ENCODE data around the gene GOLGA6A.

GOLGA6A gene

DNA sequence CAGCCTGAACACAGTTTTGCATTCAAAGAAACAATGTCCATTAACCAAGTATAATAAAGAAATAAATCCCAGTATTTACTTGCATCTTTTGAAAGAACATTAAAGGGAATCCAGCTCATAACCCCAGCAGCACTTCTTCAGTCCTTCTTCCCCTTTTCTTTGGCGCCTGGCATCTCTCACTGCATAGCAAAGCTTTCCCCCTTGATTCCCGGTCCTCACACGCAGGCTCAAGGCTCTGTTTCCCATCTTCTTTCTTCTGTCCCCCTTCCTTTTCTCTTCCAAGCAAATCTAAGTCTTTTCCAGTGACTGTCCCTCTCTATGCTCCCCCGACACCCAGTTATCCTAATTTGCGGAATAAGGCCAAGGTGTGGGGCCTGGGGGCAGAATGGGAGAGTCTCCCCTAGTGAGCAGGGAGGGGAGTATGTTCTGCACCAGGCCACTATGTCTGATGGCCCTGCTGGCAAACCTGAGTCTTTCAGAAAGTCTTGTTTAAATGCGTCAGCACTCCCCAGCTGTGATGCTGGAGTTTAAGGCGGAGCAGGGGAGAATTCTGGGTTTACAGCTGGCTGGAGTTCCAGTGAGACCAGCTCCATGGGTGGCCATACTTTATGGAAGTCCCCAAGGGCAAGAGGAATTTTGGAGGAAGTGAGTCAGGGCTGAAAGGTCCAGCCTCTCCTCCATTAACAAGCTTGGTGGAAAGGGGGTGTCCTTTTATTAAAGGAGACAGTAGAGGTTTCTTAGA is 42.1 kb downstream of the GOLGA6A start:
- H3K4me1 ChIP-seq (ENCODE audit: insufficient read depth, low read length) = peaks cover 3% of the 10 kb centered on the region
- H3K4me3 ChIP-seq (ENCODE audit: low read length) = no peak overlapping the region
- peak overlapping the region; percentile 21; the same call in 1 of the 2 replicates for H3K27ac ChIP-seq (ENCODE audit: low read depth, low read length)
- H3K27me3 ChIP-seq (ENCODE audit: insufficient read depth, low read length) = no peaks in the 10 kb centered on the region
- H3K9ac ChIP-seq (ENCODE audit: low read depth, low read length) = no peak overlapping the region
- no peaks in the 10 kb centered on the region for H3K9me3 ChIP-seq (ENCODE audit: insufficient read depth, low read depth, low read length)
- WGBS = 64% methylated on average over 7 of the region's 7 CpGs
- H3K36me3 ChIP-seq (ENCODE audit: insufficient read depth, low read length) = no peaks in the 10 kb centered on the region

DNA sequence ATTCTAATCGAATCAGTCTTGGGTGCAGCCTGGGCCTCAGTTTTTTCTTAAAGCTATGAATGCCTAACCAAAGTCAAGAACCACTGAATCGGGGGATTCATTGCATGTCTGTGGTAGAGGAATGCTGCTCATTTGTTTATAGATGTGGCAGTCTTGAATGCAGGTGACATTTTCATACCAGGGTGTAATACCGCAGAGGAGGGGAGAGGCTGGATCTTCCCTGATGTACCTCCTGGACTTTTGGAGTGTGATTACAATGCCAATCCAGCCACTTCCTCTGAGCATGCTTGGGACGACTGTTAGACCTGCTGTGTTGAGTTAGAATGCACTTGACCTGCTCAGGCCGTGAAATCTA is 42.7 kb downstream of the GOLGA6A start:
- Histone ChIP-seq H3K9me3 (ENCODE audit: insufficient read depth, low read depth, low read length) (no peaks in the 10 kb centered on the region), H3K4me1 (ENCODE audit: insufficient read depth, low read length) (peaks cover 3% of the 10 kb centered on the region), H3K9ac (ENCODE audit: low read depth, low read length) (no peak overlapping the region), H3K4me3 (ENCODE audit: low read length) (no peak overlapping the region), H3K27ac (ENCODE audit: low read depth, low read length) (no peak overlapping the region), H3K36me3 (ENCODE audit: insufficient read depth, low read length) (peaks cover 4% of the 10 kb centered on the region; the same call in 1 of the 2 replicates), H3K27me3 (ENCODE audit: insufficient read depth, low read length) (no peaks in the 10 kb centered on the region)
- WGBS = 81% methylated on average over 5 of the region's 5 CpGs

DNA sequence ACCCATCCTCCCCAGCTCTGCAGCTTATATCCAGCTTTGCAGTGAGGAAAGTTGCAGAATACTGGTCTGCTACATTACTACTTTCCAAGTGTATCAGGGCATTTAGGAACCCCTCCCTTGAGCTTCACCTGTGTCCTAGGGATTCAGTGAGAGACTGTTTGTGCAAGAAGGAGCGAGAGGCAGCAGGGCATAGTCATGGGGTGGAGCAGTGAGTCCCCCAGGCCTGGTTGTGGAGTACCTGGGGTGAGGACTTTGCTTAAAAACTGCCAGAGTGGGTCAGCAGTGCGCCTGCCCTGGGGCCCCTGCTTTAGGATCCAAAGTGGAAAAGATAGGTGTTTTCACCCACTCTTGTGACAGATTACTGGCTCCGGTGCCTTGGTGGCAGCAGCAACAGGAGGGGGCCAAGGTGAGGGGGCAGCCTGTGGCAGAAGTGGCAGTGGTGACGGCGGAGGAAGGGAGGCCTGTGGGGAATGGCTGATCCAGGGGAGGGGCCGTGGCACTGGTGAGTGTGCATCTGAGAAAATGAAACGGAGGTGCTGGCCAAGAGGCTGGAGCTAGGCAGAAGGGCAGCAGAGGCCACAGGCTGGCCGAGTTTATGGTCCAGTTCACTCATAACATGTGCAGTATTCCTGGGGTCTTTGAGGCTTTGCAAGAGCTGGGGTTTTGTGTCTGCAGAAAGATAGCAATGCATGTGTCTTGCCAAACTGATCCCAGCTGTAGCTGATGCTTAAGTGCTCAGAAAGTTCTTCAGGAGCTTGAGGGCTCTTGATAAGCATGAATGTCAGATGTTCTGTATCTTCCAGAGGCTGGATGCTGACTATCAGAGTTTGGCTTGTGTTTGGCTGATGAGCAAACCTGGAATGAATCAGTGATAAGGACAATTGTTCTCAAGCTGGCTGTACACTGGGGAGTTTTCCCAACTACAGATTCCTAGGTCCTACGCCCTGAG is 43.4 kb downstream of the GOLGA6A start:
- H3K27me3 ChIP-seq (ENCODE audit: insufficient read depth, low read length) = no peaks in the 10 kb centered on the region
- WGBS = 86% methylated on average over 9 of the region's 9 CpGs
- peaks cover 11% of the 10 kb centered on the region; the same call in 1 of the 2 replicates for H3K36me3 ChIP-seq (ENCODE audit: insufficient read depth, low read length)

DNA sequence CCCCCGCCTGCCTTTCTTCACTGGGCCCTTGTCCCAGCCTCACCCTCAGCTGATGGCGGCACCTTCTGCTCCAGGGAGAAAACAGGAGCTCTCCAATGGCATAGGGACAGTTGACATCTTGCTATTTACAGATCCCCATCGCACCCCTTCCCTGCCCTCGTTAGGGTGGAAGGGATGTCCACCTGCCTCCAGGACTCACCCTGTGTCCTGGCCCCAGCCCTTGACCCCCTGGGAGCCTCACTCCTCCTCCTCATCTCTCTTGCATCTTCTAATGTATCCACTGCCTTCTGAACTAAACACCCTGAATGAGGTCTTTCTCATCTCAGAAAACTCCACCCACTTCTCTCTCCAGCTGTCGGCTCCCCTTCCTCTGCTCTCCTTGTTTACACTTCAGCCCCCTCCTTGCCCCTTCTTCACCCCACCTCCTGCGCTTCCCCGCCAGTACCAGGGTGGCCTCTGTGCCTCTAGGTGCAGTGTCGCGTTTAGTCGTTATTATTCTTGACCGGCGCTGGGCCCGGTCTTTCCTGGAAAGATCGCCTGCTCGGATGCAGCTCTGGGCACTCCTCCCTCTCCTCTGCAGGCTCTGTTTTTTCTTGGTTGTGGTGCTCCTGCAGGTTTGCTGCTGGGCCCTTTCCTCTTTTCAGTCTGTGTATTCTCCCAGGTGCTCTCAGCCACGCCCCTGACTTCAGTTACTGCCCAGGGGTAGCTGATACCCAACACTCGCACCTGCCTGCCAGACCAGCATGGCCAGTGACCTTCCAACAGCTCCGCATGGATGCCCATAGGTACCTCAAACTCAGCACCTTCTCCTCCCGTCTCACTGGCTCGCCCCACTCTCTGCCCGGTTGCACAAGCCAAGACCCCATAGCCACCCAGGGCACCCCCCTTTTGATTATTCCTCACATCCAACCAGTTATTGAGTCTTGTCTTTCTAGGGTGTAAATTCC is 44.9 kb downstream of the GOLGA6A start:
- Histone ChIP-seq H3K4me3 (ENCODE audit: low read length) (no peak overlapping the region), H3K36me3 (ENCODE audit: insufficient read depth, low read length) (peaks cover 17% of the 10 kb centered on the region), H3K27ac (ENCODE audit: low read depth, low read length) (no peak overlapping the region), H3K9me3 (ENCODE audit: insufficient read depth, low read depth, low read length) (no peaks in the 10 kb centered on the region), H3K9ac (ENCODE audit: low read depth, low read length) (no peak overlapping the region), H3K4me1 (ENCODE audit: insufficient read depth, low read length) (peaks cover 3% of the 10 kb centered on the region), H3K27me3 (ENCODE audit: insufficient read depth, low read length) (no peaks in the 10 kb centered on the region)
- whole genome bisulfite sequencing = 82% methylated on average over 21 of the region's 21 CpGs

More for the DNA sequence above, 43.4 kb downstream of the GOLGA6A start:
- H3K27ac ChIP-seq (ENCODE audit: low read depth, low read length) = no peak overlapping the region
- peaks cover 3% of the 10 kb centered on the region for H3K4me1 ChIP-seq (ENCODE audit: insufficient read depth, low read length)
- H3K9ac ChIP-seq (ENCODE audit: low read depth, low read length) = no peak overlapping the region
- H3K9me3 ChIP-seq (ENCODE audit: insufficient read depth, low read depth, low read length) = no peaks in the 10 kb centered on the region
- no peak overlapping the region for H3K4me3 ChIP-seq (ENCODE audit: low read length)

DNA sequence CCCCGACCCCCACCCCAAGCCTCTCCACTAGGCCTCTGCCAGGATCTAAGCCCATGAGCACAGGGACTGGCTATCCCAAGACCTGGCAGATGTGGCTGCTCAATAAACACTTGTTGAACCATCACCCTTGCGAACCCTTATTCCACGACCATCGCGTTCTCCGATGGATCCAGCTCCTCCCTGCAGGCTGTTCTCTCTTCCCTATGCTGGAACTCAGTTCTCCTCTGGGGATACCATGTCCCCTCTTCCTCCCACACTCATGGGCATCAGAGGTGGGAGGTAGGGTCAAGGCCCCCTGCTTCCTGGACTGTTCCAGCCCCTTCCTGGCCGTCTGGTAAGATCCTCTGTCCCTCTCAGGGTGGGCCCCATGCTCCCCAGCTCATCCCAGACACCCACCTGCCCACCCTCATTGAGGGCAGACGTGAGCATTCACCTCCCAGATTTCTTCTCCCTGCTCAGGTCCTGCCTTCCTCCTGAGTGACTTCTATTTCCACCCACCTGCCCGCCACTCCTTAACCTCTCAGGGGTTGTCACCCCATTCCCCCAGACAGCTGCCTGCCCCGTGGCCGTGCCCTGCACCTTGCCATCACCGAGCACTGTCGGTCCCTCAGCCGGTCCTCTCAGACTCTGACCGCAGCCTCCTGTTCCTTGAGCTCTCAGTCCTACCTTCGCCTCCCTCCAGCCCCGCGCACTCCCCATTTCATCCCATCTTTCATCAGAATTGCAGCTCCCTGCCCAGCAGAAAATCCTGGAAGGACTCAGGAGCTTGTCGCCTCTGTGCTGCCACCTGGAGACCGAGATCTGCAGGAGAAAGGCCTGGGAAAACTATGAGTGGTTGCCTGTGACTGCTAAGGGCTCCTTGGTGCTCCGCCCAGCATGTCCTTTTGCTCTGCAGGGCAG is 45.8 kb downstream of the GOLGA6A start:
- WGBS = 66% methylated on average over 21 of the region's 21 CpGs
- peaks cover 3% of the 10 kb centered on the region for H3K4me1 ChIP-seq (ENCODE audit: insufficient read depth, low read length)
- H3K4me3 ChIP-seq (ENCODE audit: low read length) = no peak overlapping the region
- no peaks in the 10 kb centered on the region for H3K9me3 ChIP-seq (ENCODE audit: insufficient read depth, low read depth, low read length)
- H3K9ac ChIP-seq (ENCODE audit: low read depth, low read length) = no peak overlapping the region
- H3K27me3 ChIP-seq (ENCODE audit: insufficient read depth, low read length) = no peaks in the 10 kb centered on the region
- no peak overlapping the region for H3K27ac ChIP-seq (ENCODE audit: low read depth, low read length)
- H3K36me3 ChIP-seq (ENCODE audit: insufficient read depth, low read length) = peaks cover 21% of the 10 kb centered on the region

DNA sequence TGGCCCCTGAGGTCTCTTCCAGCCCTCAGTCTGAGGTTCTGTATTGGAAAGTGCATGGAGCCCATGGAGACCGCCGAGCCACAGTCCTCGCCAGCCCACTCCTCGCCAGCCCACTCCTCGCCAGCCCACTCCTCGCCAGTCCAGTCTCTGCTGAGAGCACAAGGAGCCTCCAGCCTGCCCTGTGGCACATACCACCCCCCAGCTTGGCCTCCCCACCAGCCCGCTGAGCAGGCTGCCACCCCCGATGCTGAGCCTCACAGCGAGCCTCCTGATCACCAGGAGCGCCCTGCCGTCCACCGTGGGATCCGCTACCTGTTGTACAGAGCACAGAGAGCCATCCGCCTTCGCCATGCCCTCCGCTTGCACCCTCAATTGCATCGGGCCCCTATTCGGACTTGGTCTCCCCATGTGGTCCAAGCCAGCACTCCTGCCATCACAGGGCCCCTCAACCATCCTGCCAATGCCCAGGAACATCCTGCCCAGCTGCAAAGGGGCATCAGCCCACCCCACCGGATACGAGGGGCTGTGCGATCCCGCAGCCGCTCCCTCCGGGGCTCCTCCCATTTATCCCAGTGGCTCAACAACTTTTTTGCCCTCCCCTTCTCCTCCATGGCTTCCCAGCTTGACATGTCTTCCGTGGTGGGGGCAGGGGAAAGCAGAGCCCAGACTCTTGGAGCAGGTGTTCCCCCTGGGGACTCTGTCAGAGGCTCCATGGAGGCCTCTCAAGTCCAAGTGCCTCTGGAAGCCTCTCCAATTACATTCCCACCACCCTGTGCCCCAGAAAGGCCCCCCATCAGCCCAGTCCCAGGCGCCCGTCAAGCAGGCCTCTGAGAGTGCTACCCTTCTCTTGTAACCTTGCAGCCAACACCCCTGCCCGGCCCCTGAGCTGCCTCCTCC is 47.0 kb downstream of the GOLGA6A start:
- no peak overlapping the region for H3K4me3 ChIP-seq (ENCODE audit: low read length)
- no peaks in the 10 kb centered on the region for H3K27me3 ChIP-seq (ENCODE audit: insufficient read depth, low read length)
- H3K36me3 ChIP-seq (ENCODE audit: insufficient read depth, low read length) = peaks cover 22% of the 10 kb centered on the region
- WGBS = 94% methylated on average over 28 of the region's 28 CpGs
- no peak overlapping the region for H3K9ac ChIP-seq (ENCODE audit: low read depth, low read length)
- no peaks in the 10 kb centered on the region for H3K9me3 ChIP-seq (ENCODE audit: insufficient read depth, low read depth, low read length)
- H3K27ac ChIP-seq (ENCODE audit: low read depth, low read length) = no peak overlapping the region
- H3K4me1 ChIP-seq (ENCODE audit: insufficient read depth, low read length) = peaks cover 3% of the 10 kb centered on the region

DNA sequence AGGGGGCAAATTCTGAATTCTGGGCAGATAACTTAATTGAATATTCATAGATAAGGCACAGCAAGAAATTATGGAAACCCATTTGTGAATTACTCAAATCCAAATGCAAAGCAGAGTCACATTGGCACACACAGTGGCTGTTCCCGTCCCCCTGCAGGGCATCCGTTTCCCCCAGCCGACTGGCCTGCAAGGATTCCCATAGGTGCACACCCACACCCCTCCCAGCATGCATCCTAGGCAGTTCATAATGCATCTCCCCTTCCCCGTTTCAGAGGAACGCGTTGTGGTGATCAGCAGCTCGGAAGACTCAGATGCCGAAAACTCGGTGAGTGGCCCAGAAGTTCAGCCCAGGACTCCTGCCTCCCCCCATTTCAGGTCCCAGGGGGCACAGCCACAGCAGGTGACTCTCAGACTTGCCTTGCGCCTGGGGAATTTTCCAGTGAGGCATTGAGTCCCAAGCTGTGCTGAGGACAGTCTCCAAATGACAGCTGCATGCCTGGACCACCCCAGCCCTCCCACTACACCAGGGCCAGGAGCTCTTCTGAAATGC is 48.1 kb downstream of the GOLGA6A start:
- H3K4me3 ChIP-seq (ENCODE audit: low read length) = no peak overlapping the region
- no peaks in the 10 kb centered on the region for H3K27me3 ChIP-seq (ENCODE audit: insufficient read depth, low read length)
- no peak overlapping the region for H3K9ac ChIP-seq (ENCODE audit: low read depth, low read length)
- H3K36me3 ChIP-seq (ENCODE audit: insufficient read depth, low read length) = peaks cover 22% of the 10 kb centered on the region
- H3K27ac ChIP-seq (ENCODE audit: low read depth, low read length) = no peak overlapping the region
- no peaks in the 10 kb centered on the region for H3K9me3 ChIP-seq (ENCODE audit: insufficient read depth, low read depth, low read length)
- H3K4me1 ChIP-seq (ENCODE audit: insufficient read depth, low read length) = no peaks in the 10 kb centered on the region; the same call in 1 of the 2 replicates
- 88% methylated on average over 10 of the region's 10 CpGs for WGBS

DNA sequence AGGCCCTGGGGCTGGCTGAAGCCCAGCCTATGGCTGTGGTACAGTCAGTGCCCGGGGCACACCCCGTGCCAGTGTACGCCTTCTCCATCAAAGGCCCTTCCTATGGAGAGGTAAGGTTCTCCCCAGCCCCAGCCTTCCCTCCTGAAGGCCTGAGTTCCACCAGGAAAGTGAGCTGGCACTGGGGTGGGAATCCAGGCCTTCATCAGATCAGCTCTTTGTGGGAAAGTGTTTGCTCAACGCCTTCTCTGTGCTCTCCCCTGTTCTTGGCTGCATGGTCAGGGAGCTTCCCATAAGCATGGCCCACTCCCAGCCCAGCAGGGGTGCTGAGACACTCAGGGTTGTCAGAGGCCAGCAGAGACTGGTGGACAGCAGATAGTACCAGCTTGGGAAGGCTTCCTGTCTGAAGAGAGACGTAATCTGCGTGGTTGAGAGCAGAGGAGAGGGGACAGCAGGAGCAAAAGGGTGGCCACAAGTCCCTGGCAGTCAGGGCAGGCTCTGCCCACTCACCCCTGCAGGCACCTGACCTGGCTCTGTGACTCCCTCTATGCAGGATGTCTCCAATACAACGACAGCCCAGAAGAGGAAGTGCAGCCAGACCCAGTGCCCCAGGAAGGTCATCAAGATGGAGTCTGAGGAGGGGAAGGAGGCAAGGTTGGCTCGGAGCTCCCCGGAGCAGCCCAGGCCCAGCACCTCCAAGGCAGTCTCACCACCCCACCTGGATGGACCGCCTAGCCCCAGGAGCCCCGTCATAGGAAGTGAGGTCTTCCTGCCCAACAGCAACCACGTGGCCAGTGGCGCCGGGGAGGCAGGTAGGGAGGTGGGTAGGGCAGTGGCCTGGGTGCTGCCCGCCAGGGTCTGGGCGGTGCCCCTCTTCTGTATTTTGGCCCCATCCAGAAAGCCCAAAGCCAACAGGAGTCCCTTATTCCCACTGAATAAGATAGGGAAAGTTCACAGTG is 49.5 kb downstream of the GOLGA6A start:
- Histone ChIP-seq H3K4me3 (ENCODE audit: low read length) (no peak overlapping the region), H3K9ac (ENCODE audit: low read depth, low read length) (no peak overlapping the region), H3K4me1 (ENCODE audit: insufficient read depth, low read length) (no peaks in the 10 kb centered on the region; the same call in 1 of the 2 replicates), H3K27ac (ENCODE audit: low read depth, low read length) (no peak overlapping the region), H3K27me3 (ENCODE audit: insufficient read depth, low read length) (no peaks in the 10 kb centered on the region), H3K9me3 (ENCODE audit: insufficient read depth, low read depth, low read length) (no peaks in the 10 kb centered on the region), H3K36me3 (ENCODE audit: insufficient read depth, low read length) (peaks cover 22% of the 10 kb centered on the region)
- 95% methylated on average over 16 of the region's 16 CpGs for WGBS
